Karpas-422 (cell line): ENCODE data around the gene KRTAP21-3. TPM values are rescaled to one million over a fixed set of nuclear protein-coding genes. Genes with fewer than 3 reads are reported as not detected.

Source experiments
- DNase-seq: peaks from one replicate; pipeline ENCODE4 v3.0.0-alpha.2; 2015
- H2AFZ ChIP-seq: fragments of 200-600 bp; sonication (generic); 2 replicates; pipeline ENCODE4 v1.6.1; 2014; ENCODE audit warnings: antibody characterized with exemption, low read length, mixed read lengths
- H3K27ac ChIP-seq: fragments of 200-600 bp; sonication (generic); 2 replicates; pipeline ENCODE4 v1.5.1; 2014; ENCODE audit warnings: mild to moderate bottlenecking, low read length, moderate library complexity
- H3K27me3 ChIP-seq: fragments of 200-600 bp; sonication (generic); 2 replicates; pipeline ENCODE4 v1.6.1; 2014; ENCODE audit warnings: low read length, mixed read lengths
- H3K36me3 ChIP-seq: fragments of 200-600 bp; sonication (generic); 2 replicates; pipeline ENCODE4 v1.6.1; 2014; ENCODE audit warnings: low read length, mixed read lengths; ENCODE audit not compliant: insufficient read depth
- H3K4me1 ChIP-seq: fragments of 200-600 bp; sonication (generic); 2 replicates; pipeline ENCODE4 v1.6.1; 2014; ENCODE audit warnings: mild to moderate bottlenecking, low read length, mixed read lengths
- H3K4me2 ChIP-seq: fragments of 200-600 bp; sonication (generic); 2 replicates; pipeline ENCODE4 v1.6.1; 2014; ENCODE audit warnings: low read length, low read depth, mild to moderate bottlenecking; ENCODE audit not compliant: poor library complexity, severe bottlenecking
- H3K4me3 ChIP-seq: fragments of 200-600 bp; sonication (generic); 2 replicates; pipeline ENCODE4 v1.5.1; 2014; ENCODE audit warnings: mild to moderate bottlenecking, antibody characterized with exemption, low read length, mixed read lengths
- H3K79me2 ChIP-seq: fragments of 200-600 bp; sonication (generic); 2 replicates; pipeline ENCODE4 v1.6.1; 2014; ENCODE audit warnings: mild to moderate bottlenecking, low read length, mixed read lengths
- H3K9ac ChIP-seq: fragments of 200-600 bp; sonication (generic); 2 replicates; pipeline ENCODE4 v1.6.0; 2014; ENCODE audit warnings: low read length
- H3K9me2 ChIP-seq: fragments of 200-600 bp; sonication (generic), shearing (Covaris generic); replicated peaks from 2 replicates; pipeline ENCODE4 v1.6.0; 2014; ENCODE audit warnings: mild to moderate bottlenecking, low read length, moderate library complexity; ENCODE audit not compliant: insufficient read depth
- H3K9me3 ChIP-seq: fragments of 300-700, 200-600 bp; sonication (generic); 2 replicates; pipeline ENCODE4 v1.6.1; 2014; ENCODE audit warnings: low read length, mixed read lengths
- H4K20me1 ChIP-seq: fragments of 200-600 bp; sonication (generic); 2 replicates; pipeline ENCODE4 v1.6.1; 2014; ENCODE audit warnings: mild to moderate bottlenecking, antibody characterized with exemption, low read length, low read depth; ENCODE audit not compliant: insufficient read depth
- total RNA-seq: library from RNA; depleted of rRNA; stranded (reverse); fragments of >200 nt; shearing (Covaris generic); gene quantifications from 2 replicates; pipeline ENCODE4 v1.2.3, GENCODE V29; 2014; ENCODE audit warnings: low replicate concordance

Gene KRTAP21-3
- total RNA-seq, 1 experiment from 2014 or later, result not detected

DNA sequence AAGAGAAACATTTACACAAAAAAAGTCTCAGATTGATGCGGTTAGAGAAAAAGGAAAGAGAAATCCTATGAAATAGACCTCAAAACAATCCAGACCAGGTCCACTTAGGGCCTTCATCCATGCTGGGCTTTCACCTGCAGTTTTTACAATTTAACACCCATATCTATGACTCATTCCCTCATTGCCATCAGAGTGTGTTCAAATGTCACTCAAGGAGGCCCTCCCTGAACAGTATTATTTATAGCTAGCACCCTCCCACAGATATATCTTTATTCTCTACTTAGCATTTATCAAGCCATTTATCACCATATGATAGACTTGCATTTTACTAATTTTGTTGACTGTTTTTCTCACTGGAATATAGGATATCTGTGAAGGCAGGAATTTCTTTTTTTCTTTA lies 824 bp upstream of the KRTAP21-3 start:
- no peak for DNase-seq
- Histone ChIP-seq H3K27me3 (no peaks in the 10 kb centered on the region), H3K27ac (no peak overlapping the region), H3K9ac (no peak overlapping the region), H3K9me3 (peaks cover 12% of the 10 kb centered on the region), H3K4me2 (no peak overlapping the region), H4K20me1 (no peaks in the 10 kb centered on the region), H3K79me2 (no peaks in the 10 kb centered on the region), H3K36me3 (no peaks in the 10 kb centered on the region), H2AFZ (no peak overlapping the region), H3K9me2 (no peaks in the 10 kb centered on the region), H3K4me3 (no peak overlapping the region), H3K4me1 (no peaks in the 10 kb centered on the region)

DNA sequence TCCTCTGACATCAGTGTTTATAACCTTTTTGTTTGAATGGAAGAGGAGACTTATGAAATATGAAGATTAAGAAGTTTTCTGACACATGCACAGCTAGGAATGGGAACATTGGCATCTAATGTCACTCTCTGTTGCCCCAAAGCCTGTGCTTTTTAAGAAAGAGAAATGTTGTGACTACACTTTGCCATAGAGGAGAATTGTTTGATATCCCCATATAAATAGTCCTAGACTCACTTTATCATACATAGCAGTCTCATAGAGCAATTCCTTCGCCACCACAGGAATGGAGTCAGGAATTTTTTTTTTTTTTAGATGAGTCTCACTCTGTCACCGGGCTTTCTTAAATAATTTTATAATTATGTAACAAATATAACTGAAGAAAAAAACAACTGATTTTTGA lies 1.5 kb downstream of the KRTAP21-3 start:
- Histone ChIP-seq H3K27ac (no peak overlapping the region), H2AFZ (no peak overlapping the region), H3K4me2 (no peak overlapping the region), H3K4me1 (no peaks in the 10 kb centered on the region), H3K9me2 (no peaks in the 10 kb centered on the region), H3K79me2 (no peaks in the 10 kb centered on the region), H4K20me1 (no peaks in the 10 kb centered on the region), H3K9ac (no peak overlapping the region), H3K9me3 (peaks cover 8% of the 10 kb centered on the region; the same call in 1 of the 2 replicates), H3K4me3 (no peak overlapping the region), H3K36me3 (no peaks in the 10 kb centered on the region), H3K27me3 (no peaks in the 10 kb centered on the region)
- no peak for DNase-seq

DNA sequence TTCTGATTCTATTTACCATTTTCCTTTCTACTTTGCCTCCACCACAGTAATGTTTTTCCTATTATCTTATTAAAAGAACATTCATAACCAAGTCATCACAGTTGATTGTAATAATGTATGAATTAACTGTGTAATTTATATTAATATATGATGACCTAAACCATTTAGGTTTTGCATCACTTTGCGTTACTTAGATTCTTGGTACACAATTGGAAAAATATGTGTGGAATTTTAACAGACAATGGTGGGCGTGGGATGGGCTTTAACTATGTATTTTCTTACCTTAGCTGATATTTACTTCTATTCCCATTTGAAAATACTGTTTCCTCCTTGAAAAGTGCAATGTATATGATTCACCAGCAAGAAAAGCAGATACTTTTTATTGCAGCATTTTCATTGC lies 3.6 kb downstream of the KRTAP21-3 start:
- Histone ChIP-seq H3K4me1 (no peaks in the 10 kb centered on the region), H3K4me3 (no peak overlapping the region), H3K79me2 (no peaks in the 10 kb centered on the region), H3K9me3 (peaks cover 6% of the 10 kb centered on the region; the same call in 1 of the 2 replicates), H3K9me2 (no peaks in the 10 kb centered on the region), H3K36me3 (no peaks in the 10 kb centered on the region), H2AFZ (no peak overlapping the region), H3K27ac (no peak overlapping the region), H3K9ac (no peak overlapping the region), H3K4me2 (no peak overlapping the region), H3K27me3 (no peaks in the 10 kb centered on the region), H4K20me1 (no peaks in the 10 kb centered on the region)
- DNase-seq, result no peak

DNA sequence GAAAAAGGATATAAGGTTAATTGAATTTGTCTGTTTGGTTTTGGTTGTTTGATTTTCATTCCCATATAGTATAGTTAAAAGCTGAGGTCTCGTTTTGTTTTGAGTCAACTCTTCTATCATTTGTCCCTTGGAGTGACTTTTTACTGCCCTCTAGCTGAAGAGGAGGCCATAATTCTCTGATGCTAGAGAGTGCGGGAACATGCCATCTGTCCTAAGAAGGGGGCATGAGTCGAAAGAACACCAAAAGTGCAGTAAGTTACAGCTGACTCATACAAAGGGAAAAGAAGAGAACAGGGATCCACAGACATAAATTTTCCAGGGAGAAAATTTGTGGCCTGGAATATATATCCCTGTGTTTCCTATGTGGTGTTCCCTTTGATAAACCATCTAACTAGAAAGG lies 4.1 kb downstream of the KRTAP21-3 start:
- no peak overlapping the region for H3K4me3 ChIP-seq
- H3K9me3 ChIP-seq, result peaks cover 6% of the 10 kb centered on the region; the same call in 1 of the 2 replicates
- H3K9ac ChIP-seq, result no peak overlapping the region
- no peak overlapping the region for H3K4me2 ChIP-seq
- no peaks in the 10 kb centered on the region for H4K20me1 ChIP-seq
- no peaks in the 10 kb centered on the region for H3K36me3 ChIP-seq
- H3K27me3 ChIP-seq, result no peaks in the 10 kb centered on the region
- no peak for DNase-seq
- H3K27ac ChIP-seq, result no peak overlapping the region
- H3K4me1 ChIP-seq, result no peaks in the 10 kb centered on the region
- H3K79me2 ChIP-seq, result no peaks in the 10 kb centered on the region
- no peaks in the 10 kb centered on the region for H3K9me2 ChIP-seq
- no peak overlapping the region for H2AFZ ChIP-seq

DNA sequence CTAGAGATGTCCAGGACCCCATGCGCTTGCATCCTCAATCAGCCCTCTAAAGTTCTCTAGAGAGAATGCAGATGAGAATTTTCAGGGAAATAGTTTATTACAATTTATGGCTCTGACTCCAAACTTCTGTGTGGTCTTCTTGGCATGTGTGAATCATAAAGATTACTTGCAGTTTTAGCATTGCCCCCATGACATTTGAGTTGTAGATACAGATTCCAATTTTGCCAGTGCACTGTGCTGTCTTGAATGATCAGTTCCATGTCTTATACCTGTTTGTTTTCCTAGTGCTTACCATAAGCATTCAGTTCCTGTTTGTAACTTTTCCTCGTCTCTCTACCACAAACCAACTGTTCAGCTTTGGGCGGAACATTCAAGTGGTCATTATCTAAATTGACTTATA lies 4.8 kb downstream of the KRTAP21-3 start:
- H3K4me2 ChIP-seq, result no peak overlapping the region
- H3K4me1 ChIP-seq, result no peaks in the 10 kb centered on the region
- DNase-seq, result no peak
- H3K9me2 ChIP-seq, result no peaks in the 10 kb centered on the region
- no peaks in the 10 kb centered on the region for H4K20me1 ChIP-seq
- no peaks in the 10 kb centered on the region for H3K79me2 ChIP-seq
- no peak overlapping the region for H3K4me3 ChIP-seq
- peaks cover 11% of the 10 kb centered on the region; the same call in 1 of the 2 replicates for H3K9me3 ChIP-seq
- no peak overlapping the region for H3K27ac ChIP-seq
- H3K9ac ChIP-seq, result no peak overlapping the region
- no peaks in the 10 kb centered on the region for H3K27me3 ChIP-seq
- H3K36me3 ChIP-seq, result no peaks in the 10 kb centered on the region
- no peak overlapping the region for H2AFZ ChIP-seq

DNA sequence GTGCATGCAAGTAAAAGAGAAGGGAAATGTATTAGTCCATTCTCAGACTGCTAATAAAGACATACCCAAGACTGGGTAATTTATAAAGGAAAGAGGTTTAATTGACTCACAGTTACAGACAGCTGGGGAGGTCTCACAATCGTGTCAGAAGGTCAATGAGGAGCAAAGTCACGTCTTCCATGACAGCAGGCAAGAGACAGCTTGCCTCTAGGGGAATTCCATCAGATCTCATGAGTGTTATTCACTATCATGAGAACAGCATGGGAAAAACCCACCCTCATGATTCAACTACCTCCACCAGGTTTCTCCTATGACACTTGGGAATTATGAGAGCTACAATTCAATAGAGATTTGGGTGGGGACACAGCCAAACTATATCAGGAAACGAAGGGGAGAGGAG lies 8.1 kb downstream of the KRTAP21-3 start:
- Histone ChIP-seq H3K9me2 (no peaks in the 10 kb centered on the region), H3K9ac (no peak overlapping the region), H3K27ac (no peak overlapping the region), H3K4me3 (no peak overlapping the region), H3K4me2 (no peak overlapping the region), H3K36me3 (no peaks in the 10 kb centered on the region), H3K9me3 (peaks cover 14% of the 10 kb centered on the region; the same call in 1 of the 2 replicates), H4K20me1 (no peaks in the 10 kb centered on the region), H3K4me1 (no peaks in the 10 kb centered on the region), H2AFZ (no peak overlapping the region), H3K79me2 (no peaks in the 10 kb centered on the region), H3K27me3 (no peaks in the 10 kb centered on the region)
- no peak for DNase-seq

DNA sequence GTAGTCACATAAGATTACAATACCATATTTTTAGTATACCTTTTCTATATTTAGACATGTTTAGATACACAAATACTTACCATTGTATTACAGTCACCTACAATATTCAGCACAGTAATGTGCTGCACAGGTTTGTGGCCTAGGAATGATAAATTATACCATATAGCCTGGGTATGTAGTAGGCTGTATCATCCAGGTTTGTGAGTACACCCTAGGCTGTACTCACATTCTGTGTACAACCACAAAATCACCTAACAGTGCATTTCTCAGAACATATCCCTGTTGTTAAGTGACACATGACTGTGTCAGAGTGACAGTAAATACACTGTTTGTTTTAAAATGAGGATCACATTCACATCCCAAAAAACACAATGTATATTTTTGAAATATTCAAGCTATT lies 11.2 kb downstream of the KRTAP21-3 start:
- Histone ChIP-seq H4K20me1 (no peaks in the 10 kb centered on the region), H3K9me3 (peaks cover 13% of the 10 kb centered on the region; the same call in 1 of the 2 replicates), H3K9ac (no peak overlapping the region), H3K9me2 (no peaks in the 10 kb centered on the region), H3K4me1 (no peaks in the 10 kb centered on the region), H3K4me2 (no peak overlapping the region), H2AFZ (no peak overlapping the region), H3K36me3 (no peaks in the 10 kb centered on the region), H3K79me2 (no peaks in the 10 kb centered on the region), H3K4me3 (no peak overlapping the region), H3K27ac (no peak overlapping the region), H3K27me3 (no peaks in the 10 kb centered on the region)
- DNase-seq, result no peak

DNA sequence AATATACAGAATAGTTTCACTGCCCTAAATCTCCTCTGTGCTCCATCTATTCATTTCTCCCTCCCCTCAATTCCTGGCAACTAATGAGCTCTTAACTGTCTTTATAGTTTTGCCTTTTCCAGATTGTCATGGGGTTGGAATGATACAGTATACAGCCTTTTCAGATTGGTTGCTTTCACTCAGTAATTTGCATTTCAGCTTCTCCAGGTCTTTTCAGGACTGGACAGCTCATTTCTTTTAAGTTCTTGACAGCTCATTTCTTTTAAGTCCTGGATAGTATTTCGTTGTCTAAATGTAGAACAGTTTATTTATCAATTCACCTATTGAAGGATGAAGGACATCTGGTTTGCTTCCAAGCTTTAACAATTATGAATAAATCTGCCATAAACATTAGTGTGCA lies 22.6 kb downstream of the KRTAP21-3 start:
- H3K27ac ChIP-seq, result no peak overlapping the region
- peaks cover 12% of the 10 kb centered on the region; the same call in 1 of the 2 replicates for H3K9me3 ChIP-seq
- H3K79me2 ChIP-seq, result no peaks in the 10 kb centered on the region
- H3K4me3 ChIP-seq, result no peak overlapping the region
- no peak overlapping the region for H2AFZ ChIP-seq
- no peak for DNase-seq
- no peaks in the 10 kb centered on the region for H3K9me2 ChIP-seq
- no peaks in the 10 kb centered on the region for H4K20me1 ChIP-seq
- no peaks in the 10 kb centered on the region for H3K27me3 ChIP-seq
- no peak overlapping the region for H3K9ac ChIP-seq
- H3K4me1 ChIP-seq, result no peaks in the 10 kb centered on the region
- H3K4me2 ChIP-seq, result no peak overlapping the region
- no peaks in the 10 kb centered on the region for H3K36me3 ChIP-seq

DNA sequence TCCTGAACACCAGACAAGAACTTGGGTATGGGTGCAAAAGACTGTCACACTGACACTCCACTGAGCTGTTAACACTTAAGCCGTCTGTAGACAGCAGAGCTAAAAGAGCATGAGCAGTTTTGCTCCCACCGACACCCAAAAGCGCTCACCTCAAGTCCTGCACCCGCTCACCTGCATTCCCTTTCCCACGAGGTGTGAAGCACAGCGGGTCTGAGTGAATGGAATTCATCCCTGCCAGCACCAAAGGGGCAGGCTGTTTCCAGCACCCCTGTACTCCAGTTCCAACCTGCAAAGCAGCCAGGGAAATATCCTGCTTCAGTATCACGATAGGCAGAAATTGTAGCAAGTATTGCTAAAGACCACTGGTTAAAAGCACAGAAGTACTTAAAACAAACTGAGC lies 28.8 kb downstream of the KRTAP21-3 start:
- H3K4me2 ChIP-seq, result no peak overlapping the region
- H4K20me1 ChIP-seq, result no peaks in the 10 kb centered on the region
- no peak overlapping the region for H3K9ac ChIP-seq
- no peaks in the 10 kb centered on the region for H3K36me3 ChIP-seq
- no peaks in the 10 kb centered on the region for H3K79me2 ChIP-seq
- no peak for DNase-seq
- no peak overlapping the region for H3K27ac ChIP-seq
- H3K4me1 ChIP-seq, result no peaks in the 10 kb centered on the region
- H2AFZ ChIP-seq, result no peak overlapping the region
- H3K27me3 ChIP-seq, result no peaks in the 10 kb centered on the region
- peaks cover 5% of the 10 kb centered on the region for H3K9me3 ChIP-seq
- H3K9me2 ChIP-seq, result no peaks in the 10 kb centered on the region
- H3K4me3 ChIP-seq, result no peak overlapping the region
